ENCODE data around the gene SLC29A3.

GRCh38 chr10:71314028-71314693 is 4.9 kb upstream of the SLC29A3 start:
- TF ChIP-seq, protein P1, sequence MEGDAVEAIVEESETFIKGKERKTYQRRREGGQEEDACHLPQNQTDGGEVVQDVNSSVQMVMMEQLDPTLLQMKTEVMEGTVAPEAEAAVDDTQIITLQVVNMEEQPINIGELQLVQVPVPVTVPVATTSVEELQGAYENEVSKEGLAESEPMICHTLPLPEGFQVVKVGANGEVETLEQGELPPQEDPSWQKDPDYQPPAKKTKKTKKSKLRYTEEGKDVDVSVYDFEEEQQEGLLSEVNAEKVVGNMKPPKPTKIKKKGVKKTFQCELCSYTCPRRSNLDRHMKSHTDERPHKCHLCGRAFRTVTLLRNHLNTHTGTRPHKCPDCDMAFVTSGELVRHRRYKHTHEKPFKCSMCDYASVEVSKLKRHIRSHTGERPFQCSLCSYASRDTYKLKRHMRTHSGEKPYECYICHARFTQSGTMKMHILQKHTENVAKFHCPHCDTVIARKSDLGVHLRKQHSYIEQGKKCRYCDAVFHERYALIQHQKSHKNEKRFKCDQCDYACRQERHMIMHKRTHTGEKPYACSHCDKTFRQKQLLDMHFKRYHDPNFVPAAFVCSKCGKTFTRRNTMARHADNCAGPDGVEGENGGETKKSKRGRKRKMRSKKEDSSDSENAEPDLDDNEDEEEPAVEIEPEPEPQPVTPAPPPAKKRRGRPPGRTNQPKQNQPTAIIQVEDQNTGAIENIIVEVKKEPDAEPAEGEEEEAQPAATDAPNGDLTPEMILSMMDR (IDR thresholded peaks at IDR 0.05) = peak; percentile 48 to 86 (median 78)
- TF ChIP-seq POLR2AphosphoS5 (IDR thresholded peaks at IDR 0.05) = no peak
- no peak for TF ChIP-seq POLR2A (IDR thresholded peaks at IDR 0.05)
